Testis (tissue), 3 donors: ENCODE results near the gene MSLN. TPM values are rescaled to one million over a fixed set of nuclear protein-coding genes. Genes with fewer than 3 reads are reported as not detected.

Source experiments
- DNase-seq: peaks from one replicate; pipeline ENCODE4 v3.0.0-alpha.2; 2019
- H3K27ac ChIP-seq, 2 donors: fragments of 200-600 bp; sonication (generic); one replicate each; pipeline ENCODE4 v1.5.1; 2019
- H3K27me3 ChIP-seq: fragments of 200-600 bp; sonication (generic); one replicate; pipeline ENCODE4 v1.5.1; 2019
- H3K36me3 ChIP-seq: fragments of 200-600 bp; sonication (generic); one replicate; pipeline ENCODE4 v1.5.1; 2017; ENCODE audit warnings: low read depth; ENCODE audit errors: missing control alignments
- H3K4me1 ChIP-seq: fragments of 200-600 bp; sonication (generic); one replicate; pipeline ENCODE4 v1.5.1; 2019
- H3K4me3 ChIP-seq, 2 donors: fragments of 200-600 bp; sonication (generic); one replicate each; pipeline ENCODE4 v1.5.1; 2017 to 2019
- H3K9me3 ChIP-seq: fragments of 200-600 bp; sonication (generic); one replicate; pipeline ENCODE4 v1.5.1; 2017
- POLR2A ChIP-seq: fragments of 450-650 bp; IDR thresholded peaks from one replicate; pipeline ENCODE4 v1.6.1; 2017; ENCODE audit warnings: antibody characterized with exemption, mild to moderate bottlenecking, moderate library complexity
- WGBS, 2 donors: methylation state at CpG; one replicate each; pipeline ENCODE4 v1.1.5; 2018; 5-methylcytosine and 5-hydroxymethylcytosine counted together
- intact Hi-C: fragments of 100-400 bp; cut with DNase I; formaldehyde crosslinking; loops from one replicate; pipeline ENCODE4 v1.15.1; 2023; ENCODE audit warnings: low total_unique reads
- polyA plus RNA-seq: library from polyadenylated mRNA; stranded (reverse); fragments of 350-450 nt; fragmentation: Illumina TruSeq; extraction: RNeasy Lipid Tissue Mini Kit (QIAGEN cat#74804); gene quantifications from one replicate; pipeline ENCODE4 v1.2.3, GENCODE V29; 2014; ENCODE audit warnings: low read depth, low replicate concordance; ENCODE audit not compliant: insufficient read depth
- total RNA-seq, 2 donors: library from RNA; depleted of rRNA; stranded (reverse); fragments of >200 nt; gene quantifications; one replicate each; pipeline ENCODE4 v1.2.3, GENCODE V29; 2016
- TF ChIP-seq, protein P1 (sequence below), 3 experiments: fragments of 450-650 bp in 2 of 3; fragments of 200-600 bp in 1 of 3; sonication (generic) in 1 of 3; IDR thresholded peaks; one replicate each; pipeline ENCODE4 v1.5.1; 2016 to 2019; ENCODE audit warnings: antibody characterized with exemption in 3 of 3, mild to moderate bottlenecking in 2 of 3, moderate library complexity in 1 of 3

MSLN gene
- total and polyA plus RNA-seq, 3 donors from 2014 or later = 1.5 to 18.5 (median 2.8) TPM

GRCh38 chr16:782766-783403, 22.4 kb downstream of the MSLN start:
- DNase-seq = no peak
- Histone ChIP-seq H3K36me3 (no peaks in the 10 kb centered on the region), H3K9me3 (no peaks in the 10 kb centered on the region), H3K27ac (no peak overlapping the region), H3K4me1 (peaks cover 16% of the 10 kb centered on the region), H3K27me3 (no peaks in the 10 kb centered on the region), H3K4me3 (no peak overlapping the region)
- intact Hi-C loops = no loop called here
- 68 to 76% methylated on average over 5 to 36 of the region's 36 CpGs for WGBS, 2 donors
- TF ChIP-seq, protein P1, sequence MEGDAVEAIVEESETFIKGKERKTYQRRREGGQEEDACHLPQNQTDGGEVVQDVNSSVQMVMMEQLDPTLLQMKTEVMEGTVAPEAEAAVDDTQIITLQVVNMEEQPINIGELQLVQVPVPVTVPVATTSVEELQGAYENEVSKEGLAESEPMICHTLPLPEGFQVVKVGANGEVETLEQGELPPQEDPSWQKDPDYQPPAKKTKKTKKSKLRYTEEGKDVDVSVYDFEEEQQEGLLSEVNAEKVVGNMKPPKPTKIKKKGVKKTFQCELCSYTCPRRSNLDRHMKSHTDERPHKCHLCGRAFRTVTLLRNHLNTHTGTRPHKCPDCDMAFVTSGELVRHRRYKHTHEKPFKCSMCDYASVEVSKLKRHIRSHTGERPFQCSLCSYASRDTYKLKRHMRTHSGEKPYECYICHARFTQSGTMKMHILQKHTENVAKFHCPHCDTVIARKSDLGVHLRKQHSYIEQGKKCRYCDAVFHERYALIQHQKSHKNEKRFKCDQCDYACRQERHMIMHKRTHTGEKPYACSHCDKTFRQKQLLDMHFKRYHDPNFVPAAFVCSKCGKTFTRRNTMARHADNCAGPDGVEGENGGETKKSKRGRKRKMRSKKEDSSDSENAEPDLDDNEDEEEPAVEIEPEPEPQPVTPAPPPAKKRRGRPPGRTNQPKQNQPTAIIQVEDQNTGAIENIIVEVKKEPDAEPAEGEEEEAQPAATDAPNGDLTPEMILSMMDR (IDR thresholded peaks at IDR 0.05) = no peak
- TF ChIP-seq POLR2A = no peak

DNA sequence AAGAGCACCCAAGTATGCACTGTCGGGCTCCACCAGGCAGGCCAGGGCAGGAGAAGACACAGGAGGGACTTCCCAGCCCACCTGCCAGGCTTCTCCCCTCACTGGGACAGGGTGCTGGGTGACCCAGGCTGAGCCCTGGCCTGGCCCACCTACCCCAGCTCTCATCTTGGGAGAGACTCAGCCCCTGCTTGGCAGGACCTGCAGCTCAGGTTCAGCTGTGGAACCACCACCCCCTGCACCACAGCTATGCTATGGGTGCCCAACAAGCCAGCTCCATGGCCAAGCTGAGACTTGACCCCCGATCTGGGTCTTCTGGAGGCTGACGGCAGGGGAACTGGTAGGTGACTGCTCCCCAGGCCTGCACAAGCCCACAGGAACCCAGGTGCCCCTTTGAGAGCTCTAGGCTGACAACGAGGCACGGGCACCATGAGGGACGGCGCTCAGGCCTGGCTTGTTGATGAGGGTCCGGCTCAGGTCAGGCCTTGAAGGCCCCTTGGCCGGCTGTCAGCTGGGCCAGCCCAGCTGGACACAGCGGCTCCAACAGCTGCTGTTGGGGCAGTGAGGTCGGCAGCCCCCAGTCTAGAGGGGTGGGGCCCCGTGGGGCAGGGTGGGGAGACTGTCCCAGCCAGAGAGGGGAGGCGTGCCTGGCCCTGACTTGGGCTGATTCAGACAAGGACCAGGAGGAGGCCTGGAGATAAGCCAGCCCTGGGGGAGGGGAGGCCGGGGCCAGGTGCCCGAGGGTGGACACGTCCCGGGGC, 23.0 kb downstream of the MSLN start:
- DNase-seq = no peak
- Histone ChIP-seq H3K4me3 (no peak overlapping the region), H3K27me3 (no peaks in the 10 kb centered on the region), H3K36me3 (no peaks in the 10 kb centered on the region), H3K9me3 (no peaks in the 10 kb centered on the region), H3K4me1 (peaks cover 16% of the 10 kb centered on the region), H3K27ac (no peak overlapping the region)
- TF ChIP-seq POLR2A = no peak
- TF ChIP-seq, protein P1 (IDR thresholded peaks at IDR 0.05) = no peak
- WGBS, 2 donors = 44% methylated on average over 16 of the region's 17 CpGs; no CpG with 5 or more reads in 1 of the 2 donors
- intact Hi-C loops = no loop called here

DNA sequence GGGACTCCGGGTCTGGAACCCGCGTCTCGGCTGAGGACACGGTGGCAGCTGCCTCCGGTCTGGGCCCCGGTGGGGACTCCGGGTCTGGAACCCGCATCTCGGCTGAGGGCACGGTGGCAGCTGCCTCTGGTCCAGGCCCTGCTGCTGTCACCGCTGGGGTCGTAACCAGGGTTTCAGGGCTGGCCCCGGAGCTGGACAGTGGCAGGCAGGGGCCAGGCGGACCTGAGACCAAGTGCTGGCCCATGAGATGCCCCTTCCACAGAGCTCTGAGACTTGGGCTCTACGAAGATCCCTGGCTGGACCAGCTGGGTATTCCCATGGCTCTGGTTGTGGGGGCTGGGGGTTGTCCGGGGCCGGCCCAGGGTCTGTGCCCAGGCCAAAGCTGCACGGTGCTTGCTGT, 23.9 kb downstream of the MSLN start:
- Histone ChIP-seq H3K4me3 (no peak overlapping the region), H3K27ac (no peak overlapping the region), H3K9me3 (no peaks in the 10 kb centered on the region), H3K27me3 (no peaks in the 10 kb centered on the region), H3K4me1 (peaks cover 22% of the 10 kb centered on the region), H3K36me3 (no peaks in the 10 kb centered on the region)
- TF ChIP-seq, protein P1 (IDR thresholded peaks at IDR 0.05) = no peak
- TF ChIP-seq POLR2A = no peak
- 91 to 100% methylated on average over 1 to 19 of the region's 19 CpGs for whole genome bisulfite sequencing, 2 donors
- no peak for DNase-seq
- intact Hi-C loops = no loop called here

- no peaks in the 10 kb centered on the region for H3K36me3 ChIP-seq
- H3K9me3 ChIP-seq = no peaks in the 10 kb centered on the region
- H3K4me3 ChIP-seq = no peak overlapping the region
- peak; percentile 73 for DNase-seq
- H3K4me1 ChIP-seq = peaks cover 22% of the 10 kb centered on the region
- WGBS, 2 donors = 71 to 97% methylated on average over 6 to 43 of the region's 58 CpGs
- no peaks in the 10 kb centered on the region for H3K27me3 ChIP-seq
- no peak for TF ChIP-seq POLR2A
- TF ChIP-seq, protein P1 (IDR thresholded peaks at IDR 0.05) = peak in 2 of 3 experiments; percentile 57 to 62
- H3K27ac ChIP-seq = no peak overlapping the region
- intact Hi-C loops = no loop called here
Observed at GRCh38 chr16:785563-786535, 25.3 kb downstream of the MSLN start.
